ENCODE results near the gene BRD7. TPM values are rescaled to one million over a fixed set of nuclear protein-coding genes. Genes with fewer than 3 reads are reported as not detected.

The BRD7 gene
- total RNA-seq, 1 donor from 2014 or later = 104 TPM

- peak; percentile 38 for TF ChIP-seq CTCF (IDR thresholded peaks at IDR 0.05; ENCODE audit: unreplicated experiment)
- Mint-ChIP-seq H3K36me3 (ENCODE audit: insufficient read depth) (no peaks in the 10 kb centered on the region), H3K9me3 (ENCODE audit: low read depth) (no peaks in the 10 kb centered on the region), H3K27me3 (peaks cover 21% of the 10 kb centered on the region), H3K4me3 (ENCODE audit: low read depth) (no peak overlapping the region), H3K4me1 (ENCODE audit: low read depth) (peaks cover 12% of the 10 kb centered on the region), H3K27ac (no peak overlapping the region)
- no peak for DNase-seq (ENCODE audit: low spot score, unreplicated experiment)
These were observed 3.3 kb upstream of the BRD7 start for GRCh38 chr16:50371936-50372595.

GRCh38 chr16:50371036-50371716 is 2.4 kb upstream of the BRD7 start:
- no peak overlapping the region for H3K27ac Mint-ChIP-seq
- H3K27me3 Mint-ChIP-seq = peaks cover 21% of the 10 kb centered on the region
- peaks cover 14% of the 10 kb centered on the region for H3K4me1 Mint-ChIP-seq (ENCODE audit: low read depth)
- DNase-seq (ENCODE audit: low spot score, unreplicated experiment) = no peak
- H3K4me3 Mint-ChIP-seq (ENCODE audit: low read depth) = no peak overlapping the region
- H3K36me3 Mint-ChIP-seq (ENCODE audit: insufficient read depth) = no peaks in the 10 kb centered on the region
- no peak for TF ChIP-seq CTCF (IDR thresholded peaks at IDR 0.05; ENCODE audit: unreplicated experiment)
- H3K9me3 Mint-ChIP-seq (ENCODE audit: low read depth) = no peaks in the 10 kb centered on the region

GRCh38 chr16:50369133-50369804 is 481 bp upstream of the BRD7 start:
- no peak for TF ChIP-seq CTCF (IDR thresholded peaks at IDR 0.05; ENCODE audit: unreplicated experiment)
- DNase-seq (ENCODE audit: low spot score, unreplicated experiment) = no peak
- H3K27ac Mint-ChIP-seq = peak overlapping the region; percentile 68
- H3K27me3 Mint-ChIP-seq = peaks cover 17% of the 10 kb centered on the region
- no peaks in the 10 kb centered on the region for H3K9me3 Mint-ChIP-seq (ENCODE audit: low read depth)
- peaks cover 24% of the 10 kb centered on the region for H3K4me1 Mint-ChIP-seq (ENCODE audit: low read depth)
- H3K36me3 Mint-ChIP-seq (ENCODE audit: insufficient read depth) = peaks cover 5% of the 10 kb centered on the region
- H3K4me3 Mint-ChIP-seq (ENCODE audit: low read depth) = peak overlapping the region; percentile 71

- Mint-ChIP-seq H3K36me3 (ENCODE audit: insufficient read depth) (peaks cover 7% of the 10 kb centered on the region), H3K9me3 (ENCODE audit: low read depth) (no peaks in the 10 kb centered on the region), H3K27ac (peak overlapping the region; percentile 93), H3K4me3 (ENCODE audit: low read depth) (peak overlapping the region; percentile 85), H3K27me3 (peaks cover 7% of the 10 kb centered on the region), H3K4me1 (ENCODE audit: low read depth) (peaks cover 24% of the 10 kb centered on the region)
- TF ChIP-seq CTCF (IDR thresholded peaks at IDR 0.05; ENCODE audit: unreplicated experiment) = no peak
- DNase-seq (ENCODE audit: low spot score, unreplicated experiment) = no peak
These were observed 895 bp downstream of the BRD7 start for GRCh38 chr16:50367777-50368409.

Measured in progenitor cell of endocrine pancreas (in vitro differentiated cells).